HG02623 (cell line): ENCODE measurements around the gene CDC42SE1.
"Not testable (repeated sequence)": the region's sequence is repeated elsewhere in the genome, so short reads cannot be mapped to it uniquely, and the experiment has no call there.

Experiments
- ATAC-seq: cut with Tn5 transposase; IDR thresholded peaks from one replicate; pipeline ENCODE4 v1.9.1; 2021; ENCODE audit warnings: moderate library complexity; ENCODE audit not compliant: unreplicated experiment

The CDC42SE1 gene

GRCh38 chr1:151059109-151060006 is at the start of gene CDC42SE1:
CDC42SE1 (minus strand) TSS chr1:151059622; CDS start chr1:151055730, 3,892 bp downstream.
- peak; percentile 62 for ATAC-seq

- no peak for ATAC-seq
These were observed 48.9 kb upstream of the CDC42SE1 start for GRCh38 chr1:151108331-151108730.

GRCh38 chr1:151106894-151107293 is 47.5 kb upstream of the CDC42SE1 start:
- ATAC-seq, result no peak

GRCh38 chr1:151104630-151105029 is 45.2 kb upstream of the CDC42SE1 start:
- no peak for ATAC-seq

GRCh38 chr1:151098126-151098525 is 38.7 kb upstream of the CDC42SE1 start:
- no peak for ATAC-seq

GRCh38 chr1:151097426-151097825 is 38.0 kb upstream of the CDC42SE1 start:
- not testable (repeated sequence) for ATAC-seq

- ATAC-seq, result no peak
These were observed 26.6 kb upstream of the CDC42SE1 start for GRCh38 chr1:151085953-151086559.

- no peak for ATAC-seq
These were observed 12.8 kb upstream of the CDC42SE1 start for GRCh38 chr1:151072224-151072623.

- ATAC-seq, result peak; percentile 69
These were observed 11.3 kb upstream of the CDC42SE1 start, which contains the start of gene GABPB2 for GRCh38 chr1:151070474-151071276. GABPB2 (plus strand) TSS chr1:151070761; CDS start chr1:151088190, 17,429 bp downstream.

GRCh38 chr1:151069103-151069486 is 9.7 kb upstream of the CDC42SE1 start:
- no peak for ATAC-seq

GRCh38 chr1:151067185-151067584 is 7.8 kb upstream of the CDC42SE1 start:
- no peak for ATAC-seq

GRCh38 chr1:151065089-151065645 is 5.7 kb upstream of the CDC42SE1 start:
- ATAC-seq, result no peak

- no peak for ATAC-seq
These were observed 3.4 kb upstream of the CDC42SE1 start for GRCh38 chr1:151062741-151063371.

- no peak for ATAC-seq
These were observed 2.3 kb upstream of the CDC42SE1 start for GRCh38 chr1:151061704-151062103.

GRCh38 chr1:151060657-151061421 is 1.4 kb upstream of the CDC42SE1 start:
- no peak for ATAC-seq

GRCh38 chr1:151060007-151060656 is 710 bp upstream of the CDC42SE1 start, which contains the start of gene MLLT11:
MLLT11 (plus strand) TSS chr1:151060397; CDS start chr1:151067225, 6,828 bp downstream.
- ATAC-seq, result no peak

GRCh38 chr1:151058692-151059091 is 730 bp downstream of the CDC42SE1 start:
- ATAC-seq, result no peak

GRCh38 chr1:151056149-151056548 is 3.3 kb downstream of the CDC42SE1 start:
- ATAC-seq, result no peak

GRCh38 chr1:151055581-151055980 is 3.8 kb downstream of the CDC42SE1 start:
- no peak for ATAC-seq
